ENCODE data around the gene RERG. TPM values are rescaled to one million over a fixed set of nuclear protein-coding genes. Genes with fewer than 3 reads are reported as not detected.

Gene RERG
- polyA plus RNA-seq, 3 donors, result not detected

GRCh38 chr12:15074351-15074750 is 146.9 kb downstream of the RERG start:
- no peaks in the 10 kb centered on the region for H3K4me1 ChIP-seq (ENCODE audit: control insufficient read depth in 1 of 2, insufficient read depth in 2 of 2, low read length in 2 of 2)
- intact Hi-C loops (cut with micrococcal nuclease), result no loop called here
- H3K9me3 Mint-ChIP-seq, result peaks cover 0 to 9% (median 0%) of the 10 kb centered on the region in 7 donors

GRCh38 chr12:15059123-15059522 is 162.1 kb downstream of the RERG start:
- H3K4me1 Mint-ChIP-seq, result no peaks in the 10 kb centered on the region
- Histone ChIP-seq H3K9ac (ENCODE audit: insufficient read depth, low read length, poor library complexity, severe bottlenecking) (no peak overlapping the region), H3K4me3 (replicated peaks in 1 of 3; ENCODE audit: low read depth in 2 of 3, low read length in 3 of 3) (no peak overlapping the region), H3K27me3 (ENCODE audit: control insufficient read depth in 2 of 2, insufficient read depth in 2 of 2, low read length in 2 of 2) (no peaks in the 10 kb centered on the region), H3K4me1 (ENCODE audit: control insufficient read depth in 1 of 2, insufficient read depth in 2 of 2, low read length in 2 of 2) (no peaks in the 10 kb centered on the region), H3K36me3 (replicated peaks in 1 of 2; ENCODE audit: control insufficient read depth in 1 of 2, insufficient read depth in 2 of 2, low read length in 2 of 2) (no peaks in the 10 kb centered on the region), H4K20me1 (ENCODE audit: insufficient read depth, low read length) (no peaks in the 10 kb centered on the region), H3K79me2 (ENCODE audit: insufficient read depth, low read length) (no peaks in the 10 kb centered on the region), H3K4me2 (replicated peaks; ENCODE audit: extremely low read depth, low read length, poor library complexity, severe bottlenecking) (no peak overlapping the region), H3K9me3 (replicated peaks in 1 of 2; ENCODE audit: control insufficient read depth in 1 of 2, insufficient read depth in 1 of 2, low read length in 2 of 2) (no peaks in the 10 kb centered on the region), H2AFZ (ENCODE audit: insufficient read depth, low read depth, low read length, poor library complexity, severe bottlenecking) (no peak overlapping the region), H3K27ac (ENCODE audit: low read depth in 1 of 2, low read length in 2 of 2) (no peak overlapping the region)
- DNase-seq, result no peak
- peaks cover 0 to 4% (median 3%) of the 10 kb centered on the region in 3 donors for H3K27me3 Mint-ChIP-seq (ENCODE audit: low read depth in 3 of 3)
- WGBS (ENCODE audit: insufficient coverage), result no CpG with 5 or more reads among the region's 1 CpG
- TF ChIP-seq CTCF (IDR thresholded peaks at IDR 0.05), result no peak
- no peaks in the 10 kb centered on the region for H3K36me3 Mint-ChIP-seq
- H3K4me3 Mint-ChIP-seq, result no peak overlapping the region
- peaks cover 0 to 9% (median 0%) of the 10 kb centered on the region in 7 donors for H3K9me3 Mint-ChIP-seq
- no peak overlapping the region for H3K27ac Mint-ChIP-seq
- intact Hi-C loops (cut with micrococcal nuclease), result no loop called here

More at GRCh38 chr12:15074351-15074750, 146.9 kb downstream of the RERG start:
- H3K27me3 Mint-ChIP-seq (ENCODE audit: low read depth in 3 of 3), result peaks cover 0 to 2% (median 0%) of the 10 kb centered on the region in 3 donors
- no peaks in the 10 kb centered on the region for H3K27me3 ChIP-seq (ENCODE audit: control insufficient read depth in 2 of 2, insufficient read depth in 2 of 2, low read length in 2 of 2)
- no peak overlapping the region for H2AFZ ChIP-seq (ENCODE audit: insufficient read depth, low read depth, low read length, poor library complexity, severe bottlenecking)
- H3K4me2 ChIP-seq (replicated peaks; ENCODE audit: extremely low read depth, low read length, poor library complexity, severe bottlenecking), result no peak overlapping the region
- DNase-seq, result no peak
- H3K27ac Mint-ChIP-seq, result no peak overlapping the region
- peaks cover 3% of the 10 kb centered on the region for H3K4me1 Mint-ChIP-seq
- no CpG with 5 or more reads among the region's 1 CpG for WGBS (ENCODE audit: insufficient coverage)
- H3K36me3 ChIP-seq (replicated peaks in 1 of 2; ENCODE audit: control insufficient read depth in 1 of 2, insufficient read depth in 2 of 2, low read length in 2 of 2), result no peaks in the 10 kb centered on the region
- H3K36me3 Mint-ChIP-seq, result no peaks in the 10 kb centered on the region
- no peak overlapping the region for H3K9ac ChIP-seq (ENCODE audit: insufficient read depth, low read length, poor library complexity, severe bottlenecking)
- no peaks in the 10 kb centered on the region for H3K9me3 ChIP-seq (replicated peaks in 1 of 2; ENCODE audit: control insufficient read depth in 1 of 2, insufficient read depth in 1 of 2, low read length in 2 of 2)
- H3K79me2 ChIP-seq (ENCODE audit: insufficient read depth, low read length), result no peaks in the 10 kb centered on the region
- H3K4me3 Mint-ChIP-seq, result no peak overlapping the region
- no peak overlapping the region for H3K4me3 ChIP-seq (replicated peaks in 1 of 3; ENCODE audit: low read depth in 2 of 3, low read length in 3 of 3)
- no peak overlapping the region for H3K27ac ChIP-seq (ENCODE audit: low read depth in 1 of 2, low read length in 2 of 2)
- H4K20me1 ChIP-seq (ENCODE audit: insufficient read depth, low read length), result no peaks in the 10 kb centered on the region
- TF ChIP-seq CTCF (IDR thresholded peaks at IDR 0.05), result no peak

Other genes starting within 250 kb of the RERG start
- under 1 TPM in 2 of 3 donors, not detected in 1; 0.33 to 0.56 TPM for gene PDE6H, start 248.4 kb downstream of the RERG start, polyA plus RNA-seq
- gene PTPRO, start 101.1 kb upstream of the RERG start, polyA plus RNA-seq, result 10 to 100 TPM in 1 of 3 donors, 1 to 10 TPM in 2; 3.1 to 12.0 (median 4.7) TPM

All from CD14-positive monocyte (primary cell).